HEK293 (cell line): Measurements from ENCODE around the gene PDGFD.

ENCODE experiments used
- CTCF ChIA-PET: fragments of 350-600 bp; formaldehyde crosslinking; extraction: SDS; loops from one replicate; lab custom pipeline; 2021; ENCODE audit warnings: antibody characterized with exemption; lab: Yijun Ruan, JAX
- POLR2A ChIA-PET: fragments of 300-600 bp; formaldehyde crosslinking; extraction: SDS; loops from one replicate; lab custom pipeline; 2020; ENCODE audit warnings: antibody characterized with exemption, inconsistent platforms; lab: Yijun Ruan, JAX
- H3K27ac ChIP-seq: fragments of 200-500 bp; sonication (Bioruptor generic); 2 replicates; pipeline ENCODE4 v1.5.1; 2014; ENCODE audit warnings: low read depth, low read length, control low read depth, inconsistent platforms; ENCODE audit errors: extremely low read depth
- H3K36me3 ChIP-seq, 2 experiments: fragments of 200-500 bp in 1 of 2; sonication (Bioruptor generic) in 1 of 2; 1 replicate in 1 of 2; 2 replicates in 1 of 2; pipeline ENCODE4 v1.5.1; 2014 to 2017; ENCODE audit warnings: inconsistent platforms in 2 of 2, low read length in 2 of 2; ENCODE audit not compliant: control insufficient read depth in 2 of 2, insufficient read depth in 1 of 2
- H3K4me1 ChIP-seq: fragments of 200-500 bp; sonication (Bioruptor generic); 2 replicates; pipeline ENCODE4 v1.5.1; 2014; ENCODE audit warnings: mild to moderate bottlenecking, low read length, inconsistent platforms; ENCODE audit not compliant: control insufficient read depth, insufficient read depth
- H3K4me3 ChIP-seq: 2 replicates; pipeline ENCODE4 v1.5.1; 2011; ENCODE audit warnings: low read depth, mild to moderate bottlenecking, control low read depth, low read length, moderate library complexity
- H3K9me3 ChIP-seq: fragments of 200-500 bp; sonication (Bioruptor generic); 2 replicates; pipeline ENCODE4 v1.5.1; 2014; ENCODE audit warnings: low read depth, low read length, inconsistent platforms; ENCODE audit not compliant: control insufficient read depth, insufficient read depth
- MZF1 ChIP-seq: fragments of 450-650 bp; formaldehyde crosslinking; IDR thresholded peaks from 2 replicates; pipeline ENCODE4 v1.5.1; 2017; ENCODE audit warnings: missing biosample characterization, missing genetic modification characterization, borderline replicate concordance
- TRIM28 ChIP-seq: IDR thresholded peaks from 2 replicates; pipeline ENCODE4 v1.6.1; 2011; ENCODE audit warnings: low read length, control low read depth, borderline replicate concordance
- YY1 ChIP-seq: fragments of 450-650 bp; formaldehyde crosslinking; IDR thresholded peaks from 2 replicates; pipeline ENCODE4 v1.5.1; 2018; ENCODE audit warnings: missing biosample characterization, missing genetic modification characterization
- ZBTB21 ChIP-seq: fragments of 450-650 bp; formaldehyde crosslinking; IDR thresholded peaks from 2 replicates; pipeline ENCODE4 v1.5.1; 2017; ENCODE audit warnings: missing biosample characterization, missing genetic modification characterization
- ZFHX2 ChIP-seq: fragments of 450-650 bp; formaldehyde crosslinking; conservative IDR thresholded peaks from 2 replicates; pipeline ENCODE4 v1.5.1; 2016; ENCODE audit warnings: missing biosample characterization, missing genetic modification characterization
- ZNF114 ChIP-seq: fragments of 450-650 bp; formaldehyde crosslinking; IDR thresholded peaks from 2 replicates; pipeline ENCODE4 v1.5.0; 2017; ENCODE audit warnings: missing biosample characterization, missing genetic modification characterization
- ZNF140 ChIP-seq: fragments of 450-650 bp; formaldehyde crosslinking; IDR thresholded peaks from 2 replicates; pipeline ENCODE4 v1.5.1; 2016; ENCODE audit warnings: missing biosample characterization, missing genetic modification characterization
- ZNF221 ChIP-seq: fragments of 450-650 bp; formaldehyde crosslinking; IDR thresholded peaks from 2 replicates; pipeline ENCODE4 v1.5.1; 2017; ENCODE audit warnings: missing biosample characterization, missing genetic modification characterization, borderline replicate concordance
- ZNF239 ChIP-seq: fragments of 450-650 bp; formaldehyde crosslinking; IDR thresholded peaks from 2 replicates; pipeline ENCODE4 v1.5.1; 2016; ENCODE audit warnings: missing biosample characterization, missing genetic modification characterization
- ZNF274 ChIP-seq, 2 experiments: fragments of 200-500 bp in 1 of 2; fragments of 450-650 bp in 1 of 2; sonication (Bioruptor generic) in 1 of 2; formaldehyde crosslinking in 1 of 2; IDR thresholded peaks; 2 replicates each; pipeline versions ENCODE4 v1.5.1 to v1.6.1; 2014 to 2016; ENCODE audit warnings: borderline replicate concordance in 1 of 2, inconsistent platforms in 1 of 2, low read length in 1 of 2, missing biosample characterization in 1 of 2, missing genetic modification characterization in 1 of 2
- ZNF302 ChIP-seq: fragments of 450-650 bp; formaldehyde crosslinking; IDR thresholded peaks from 2 replicates; pipeline ENCODE4 v1.5.1; 2016; ENCODE audit warnings: missing biosample characterization, missing genetic modification characterization, low read depth
- ZNF324 ChIP-seq: fragments of 450-650 bp; formaldehyde crosslinking; IDR thresholded peaks from 2 replicates; pipeline ENCODE4 v1.5.1; 2016; ENCODE audit warnings: missing biosample characterization, missing genetic modification characterization
- ZNF544 ChIP-seq: fragments of 450-650 bp; formaldehyde crosslinking; IDR thresholded peaks from 2 replicates; pipeline ENCODE4 v1.5.0; 2017; ENCODE audit warnings: missing biosample characterization, missing genetic modification characterization
- ZSCAN16 ChIP-seq: fragments of 450-650 bp; formaldehyde crosslinking; IDR thresholded peaks from 2 replicates; pipeline ENCODE4 v1.5.1; 2016; ENCODE audit warnings: missing biosample characterization, missing genetic modification characterization
- TF ChIP-seq, protein P1 (sequence below): fragments of 450-650 bp; formaldehyde crosslinking; IDR thresholded peaks from 2 replicates; pipeline ENCODE4 v1.5.1; 2016; ENCODE audit warnings: missing biosample characterization, missing genetic modification characterization
- TF ChIP-seq, protein P2 (sequence below): fragments of 450-650 bp; formaldehyde crosslinking; IDR thresholded peaks from 2 replicates; pipeline ENCODE4 v1.5.1; 2016; ENCODE audit warnings: missing biosample characterization, missing genetic modification characterization
- TF ChIP-seq, protein P3 (sequence below): fragments of 450-650 bp; formaldehyde crosslinking; IDR thresholded peaks from 2 replicates; pipeline ENCODE4 v1.5.1; 2017; ENCODE audit warnings: missing biosample characterization, missing genetic modification characterization
- TF ChIP-seq, protein P4 (sequence below): fragments of 450-650 bp; formaldehyde crosslinking; IDR thresholded peaks from 2 replicates; pipeline ENCODE4 v1.5.1; 2016; ENCODE audit warnings: missing biosample characterization, missing genetic modification characterization
- TF ChIP-seq, protein P5 (sequence below): fragments of 450-650 bp; formaldehyde crosslinking; IDR thresholded peaks from 2 replicates; pipeline ENCODE4 v1.5.1; 2016; ENCODE audit warnings: missing biosample characterization, missing genetic modification characterization

PDGFD gene

DNA sequence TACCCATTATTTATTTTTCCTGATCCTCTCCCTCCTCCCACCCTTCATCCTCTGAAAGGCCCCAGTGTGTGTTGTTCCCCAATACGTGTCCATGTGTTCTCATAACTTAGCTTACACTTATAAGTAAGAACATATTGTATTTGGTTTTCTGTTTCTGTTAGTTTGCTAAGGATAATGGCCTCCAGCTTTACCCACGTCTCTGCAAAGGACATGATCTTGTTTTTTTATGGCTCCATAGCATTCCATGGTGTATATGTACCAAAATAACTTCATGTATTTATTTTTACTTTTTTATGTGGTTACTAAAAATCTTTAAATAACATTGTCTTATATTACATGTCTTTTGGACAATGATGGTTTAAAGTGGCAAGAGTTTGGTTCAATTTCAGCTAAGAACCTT, 15.2 kb downstream of the PDGFD start:
- Histone ChIP-seq H3K9me3 (no peaks in the 10 kb centered on the region), H3K36me3 (no peaks in the 10 kb centered on the region), H3K27ac (no peak overlapping the region), H3K4me1 (no peaks in the 10 kb centered on the region), H3K4me3 (no peak overlapping the region)
- CTCF ChIA-PET, result interaction anchor here (1.0 to 2.3 kb wide), 2 partner anchors 12 to 466 kb away, joined by 4 to 6 read pairs; no protein-coding TSS in a partner anchor
- POLR2A ChIA-PET, result no interaction called here
- TF ChIP-seq ZSCAN16 (tag by site-specific recombination) (no peak), ZNF544 (no peak), ZNF239 (tag by site-specific recombination) (no peak), YY1 (tag by site-specific recombination) (no peak), ZNF114 (tag by site-specific recombination) (no peak), ZNF140 (no peak), ZFHX2 (tag by site-specific recombination) (no peak), TRIM28 (no peak)
- TF ChIP-seq, protein P1, sequence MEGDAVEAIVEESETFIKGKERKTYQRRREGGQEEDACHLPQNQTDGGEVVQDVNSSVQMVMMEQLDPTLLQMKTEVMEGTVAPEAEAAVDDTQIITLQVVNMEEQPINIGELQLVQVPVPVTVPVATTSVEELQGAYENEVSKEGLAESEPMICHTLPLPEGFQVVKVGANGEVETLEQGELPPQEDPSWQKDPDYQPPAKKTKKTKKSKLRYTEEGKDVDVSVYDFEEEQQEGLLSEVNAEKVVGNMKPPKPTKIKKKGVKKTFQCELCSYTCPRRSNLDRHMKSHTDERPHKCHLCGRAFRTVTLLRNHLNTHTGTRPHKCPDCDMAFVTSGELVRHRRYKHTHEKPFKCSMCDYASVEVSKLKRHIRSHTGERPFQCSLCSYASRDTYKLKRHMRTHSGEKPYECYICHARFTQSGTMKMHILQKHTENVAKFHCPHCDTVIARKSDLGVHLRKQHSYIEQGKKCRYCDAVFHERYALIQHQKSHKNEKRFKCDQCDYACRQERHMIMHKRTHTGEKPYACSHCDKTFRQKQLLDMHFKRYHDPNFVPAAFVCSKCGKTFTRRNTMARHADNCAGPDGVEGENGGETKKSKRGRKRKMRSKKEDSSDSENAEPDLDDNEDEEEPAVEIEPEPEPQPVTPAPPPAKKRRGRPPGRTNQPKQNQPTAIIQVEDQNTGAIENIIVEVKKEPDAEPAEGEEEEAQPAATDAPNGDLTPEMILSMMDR (tag by site-specific recombination), result no peak
- TF ChIP-seq, protein P2, sequence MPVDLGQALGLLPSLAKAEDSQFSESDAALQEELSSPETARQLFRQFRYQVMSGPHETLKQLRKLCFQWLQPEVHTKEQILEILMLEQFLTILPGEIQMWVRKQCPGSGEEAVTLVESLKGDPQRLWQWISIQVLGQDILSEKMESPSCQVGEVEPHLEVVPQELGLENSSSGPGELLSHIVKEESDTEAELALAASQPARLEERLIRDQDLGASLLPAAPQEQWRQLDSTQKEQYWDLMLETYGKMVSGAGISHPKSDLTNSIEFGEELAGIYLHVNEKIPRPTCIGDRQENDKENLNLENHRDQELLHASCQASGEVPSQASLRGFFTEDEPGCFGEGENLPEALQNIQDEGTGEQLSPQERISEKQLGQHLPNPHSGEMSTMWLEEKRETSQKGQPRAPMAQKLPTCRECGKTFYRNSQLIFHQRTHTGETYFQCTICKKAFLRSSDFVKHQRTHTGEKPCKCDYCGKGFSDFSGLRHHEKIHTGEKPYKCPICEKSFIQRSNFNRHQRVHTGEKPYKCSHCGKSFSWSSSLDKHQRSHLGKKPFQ, result no peak
- TF ChIP-seq, protein P3, sequence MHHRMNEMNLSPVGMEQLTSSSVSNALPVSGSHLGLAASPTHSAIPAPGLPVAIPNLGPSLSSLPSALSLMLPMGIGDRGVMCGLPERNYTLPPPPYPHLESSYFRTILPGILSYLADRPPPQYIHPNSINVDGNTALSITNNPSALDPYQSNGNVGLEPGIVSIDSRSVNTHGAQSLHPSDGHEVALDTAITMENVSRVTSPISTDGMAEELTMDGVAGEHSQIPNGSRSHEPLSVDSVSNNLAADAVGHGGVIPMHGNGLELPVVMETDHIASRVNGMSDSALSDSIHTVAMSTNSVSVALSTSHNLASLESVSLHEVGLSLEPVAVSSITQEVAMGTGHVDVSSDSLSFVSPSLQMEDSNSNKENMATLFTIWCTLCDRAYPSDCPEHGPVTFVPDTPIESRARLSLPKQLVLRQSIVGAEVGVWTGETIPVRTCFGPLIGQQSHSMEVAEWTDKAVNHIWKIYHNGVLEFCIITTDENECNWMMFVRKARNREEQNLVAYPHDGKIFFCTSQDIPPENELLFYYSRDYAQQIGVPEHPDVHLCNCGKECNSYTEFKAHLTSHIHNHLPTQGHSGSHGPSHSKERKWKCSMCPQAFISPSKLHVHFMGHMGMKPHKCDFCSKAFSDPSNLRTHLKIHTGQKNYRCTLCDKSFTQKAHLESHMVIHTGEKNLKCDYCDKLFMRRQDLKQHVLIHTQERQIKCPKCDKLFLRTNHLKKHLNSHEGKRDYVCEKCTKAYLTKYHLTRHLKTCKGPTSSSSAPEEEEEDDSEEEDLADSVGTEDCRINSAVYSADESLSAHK (tag by site-specific recombination), result no peak
- TF ChIP-seq, protein P4, sequence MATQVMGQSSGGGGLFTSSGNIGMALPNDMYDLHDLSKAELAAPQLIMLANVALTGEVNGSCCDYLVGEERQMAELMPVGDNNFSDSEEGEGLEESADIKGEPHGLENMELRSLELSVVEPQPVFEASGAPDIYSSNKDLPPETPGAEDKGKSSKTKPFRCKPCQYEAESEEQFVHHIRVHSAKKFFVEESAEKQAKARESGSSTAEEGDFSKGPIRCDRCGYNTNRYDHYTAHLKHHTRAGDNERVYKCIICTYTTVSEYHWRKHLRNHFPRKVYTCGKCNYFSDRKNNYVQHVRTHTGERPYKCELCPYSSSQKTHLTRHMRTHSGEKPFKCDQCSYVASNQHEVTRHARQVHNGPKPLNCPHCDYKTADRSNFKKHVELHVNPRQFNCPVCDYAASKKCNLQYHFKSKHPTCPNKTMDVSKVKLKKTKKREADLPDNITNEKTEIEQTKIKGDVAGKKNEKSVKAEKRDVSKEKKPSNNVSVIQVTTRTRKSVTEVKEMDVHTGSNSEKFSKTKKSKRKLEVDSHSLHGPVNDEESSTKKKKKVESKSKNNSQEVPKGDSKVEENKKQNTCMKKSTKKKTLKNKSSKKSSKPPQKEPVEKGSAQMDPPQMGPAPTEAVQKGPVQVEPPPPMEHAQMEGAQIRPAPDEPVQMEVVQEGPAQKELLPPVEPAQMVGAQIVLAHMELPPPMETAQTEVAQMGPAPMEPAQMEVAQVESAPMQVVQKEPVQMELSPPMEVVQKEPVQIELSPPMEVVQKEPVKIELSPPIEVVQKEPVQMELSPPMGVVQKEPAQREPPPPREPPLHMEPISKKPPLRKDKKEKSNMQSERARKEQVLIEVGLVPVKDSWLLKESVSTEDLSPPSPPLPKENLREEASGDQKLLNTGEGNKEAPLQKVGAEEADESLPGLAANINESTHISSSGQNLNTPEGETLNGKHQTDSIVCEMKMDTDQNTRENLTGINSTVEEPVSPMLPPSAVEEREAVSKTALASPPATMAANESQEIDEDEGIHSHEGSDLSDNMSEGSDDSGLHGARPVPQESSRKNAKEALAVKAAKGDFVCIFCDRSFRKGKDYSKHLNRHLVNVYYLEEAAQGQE (tag by site-specific recombination), result no peak

DNA sequence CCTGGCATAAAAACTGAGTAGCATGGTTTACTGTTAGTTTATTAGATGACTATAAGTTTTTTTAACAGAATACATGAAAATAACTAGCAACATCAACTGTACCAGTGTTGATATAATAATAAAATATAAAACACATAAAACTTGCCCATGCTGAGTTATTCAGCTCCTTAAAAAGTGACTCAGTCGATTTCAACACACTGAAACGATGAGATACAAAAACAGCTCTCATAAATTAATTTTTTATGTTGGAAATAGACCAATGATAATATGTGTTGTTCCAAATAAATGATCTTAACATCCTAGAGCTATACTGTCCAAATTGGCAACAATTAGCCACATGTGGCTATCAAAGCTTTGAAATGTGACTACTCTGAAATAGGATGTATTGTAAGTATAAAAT, 15.9 kb downstream of the PDGFD start:
- POLR2A ChIA-PET, result no interaction called here
- CTCF ChIA-PET, result interaction anchor here (0.5 to 2.3 kb wide), 3 partner anchors 34 to 466 kb away, joined by 3 to 6 read pairs (median 3); no protein-coding TSS in a partner anchor
- H3K36me3 ChIP-seq, result no peaks in the 10 kb centered on the region

More for the DNA sequence above, 15.9 kb downstream of the PDGFD start:
- Histone ChIP-seq H3K4me3 (no peak overlapping the region), H3K27ac (no peak overlapping the region), H3K4me1 (no peaks in the 10 kb centered on the region), H3K9me3 (no peaks in the 10 kb centered on the region)
- no peak for TF ChIP-seq ZNF274 (IDR thresholded peaks at IDR 0.05; ENCODE audit: low read length)
- no peak for TF ChIP-seq ZNF274 (tag by site-specific recombination; IDR thresholded peaks at IDR 0.05; ENCODE audit: borderline replicate concordance)
- TF ChIP-seq ZNF302, result no peak
- TF ChIP-seq ZNF221, result no peak
- no peak for TF ChIP-seq MZF1 (tag by site-specific recombination)
- no peak for TF ChIP-seq ZBTB21
- TF ChIP-seq, protein P5, sequence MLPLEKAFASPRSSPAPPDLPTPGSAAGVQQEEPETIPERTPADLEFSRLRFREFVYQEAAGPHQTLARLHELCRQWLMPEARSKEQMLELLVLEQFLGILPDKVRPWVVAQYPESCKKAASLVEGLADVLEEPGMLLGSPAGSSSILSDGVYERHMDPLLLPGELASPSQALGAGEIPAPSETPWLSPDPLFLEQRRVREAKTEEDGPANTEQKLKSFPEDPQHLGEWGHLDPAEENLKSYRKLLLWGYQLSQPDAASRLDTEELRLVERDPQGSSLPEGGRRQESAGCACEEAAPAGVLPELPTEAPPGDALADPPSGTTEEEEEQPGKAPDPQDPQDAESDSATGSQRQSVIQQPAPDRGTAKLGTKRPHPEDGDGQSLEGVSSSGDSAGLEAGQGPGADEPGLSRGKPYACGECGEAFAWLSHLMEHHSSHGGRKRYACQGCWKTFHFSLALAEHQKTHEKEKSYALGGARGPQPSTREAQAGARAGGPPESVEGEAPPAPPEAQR, result no peak
- no peak for TF ChIP-seq ZNF324
